ENCODE data around the gene MOV10L1. TPM values are rescaled to one million over a fixed set of nuclear protein-coding genes. Genes with fewer than 3 reads are reported as not detected.

MOV10L1 gene
- total and polyA plus RNA-seq, 11 donors = 0.06 to 0.63 (median 0.13) TPM; not detected in 6

- H3K9me3 ChIP-seq = no peaks in the 10 kb centered on the region
- intact Hi-C loops (cut with DNase I) = no loop called here
- H3K36me3 ChIP-seq = no peaks in the 10 kb centered on the region
- no peak for ATAC-seq
- H3K27me3 ChIP-seq = peaks cover 0 to 6% (median 0%) of the 10 kb centered on the region in 9 donors
- no peak for DNase-seq
- no peak for TF ChIP-seq CTCF (IDR thresholded peaks at IDR 0.05)
- no peak for TF ChIP-seq POLR2A (IDR thresholded peaks at IDR 0.05)
- H3K4me1 ChIP-seq = peaks cover 0 to 5% (median 0%) of the 10 kb centered on the region in 12 donors
- 52 to 64% (median 57%) methylated on average over 11 of the region's 11 CpGs for WGBS, 4 donors
- H3K27ac ChIP-seq = no peak overlapping the region
- H3K4me3 ChIP-seq = no peak overlapping the region
Observed at GRCh38 chr22:50102946-50103345, 13.1 kb downstream of the MOV10L1 start.

- WGBS, 4 donors = 76 to 84% (median 80%) methylated on average over 6 of the region's 6 CpGs
- H3K4me3 ChIP-seq = no peak overlapping the region
- TF ChIP-seq CTCF (IDR thresholded peaks at IDR 0.05) = no peak
- TF ChIP-seq POLR2A (IDR thresholded peaks at IDR 0.05) = no peak
- DNase-seq (no peak), ATAC-seq (no peak)
- no peaks in the 10 kb centered on the region for H3K36me3 ChIP-seq
- H3K27me3 ChIP-seq = peaks cover 0 to 6% (median 0%) of the 10 kb centered on the region in 9 donors
- H3K4me1 ChIP-seq = peaks cover 0 to 5% (median 0%) of the 10 kb centered on the region in 12 donors
- no peaks in the 10 kb centered on the region for H3K9me3 ChIP-seq
- no peak overlapping the region for H3K27ac ChIP-seq
- intact Hi-C loops (cut with DNase I) = no loop called here
Observed at GRCh38 chr22:50104141-50104544, 14.3 kb downstream of the MOV10L1 start.

GRCh38 chr22:50105208-50106100 lies 15.6 kb downstream of the MOV10L1 start:
- Histone ChIP-seq H3K27ac (no peak overlapping the region), H3K4me3 (no peak overlapping the region), H3K4me1 (peaks cover 0 to 5% (median 0%) of the 10 kb centered on the region in 12 donors), H3K27me3 (peaks cover 0 to 6% (median 0%) of the 10 kb centered on the region in 9 donors), H3K9me3 (no peaks in the 10 kb centered on the region), H3K36me3 (no peaks in the 10 kb centered on the region)
- ATAC-seq = no peak
- intact Hi-C loops (cut with DNase I) = no loop called here
- WGBS, 4 donors = 51 to 58% (median 55%) methylated on average over 9 of the region's 9 CpGs
- TF ChIP-seq POLR2A (IDR thresholded peaks at IDR 0.05) (no peak), CTCF (IDR thresholded peaks at IDR 0.05) (no peak)
- no peak for DNase-seq

GRCh38 chr22:50107529-50107928 lies 17.7 kb downstream of the MOV10L1 start:
- DNase-seq (no peak), ATAC-seq (no peak)
- Histone ChIP-seq H3K9me3 (no peaks in the 10 kb centered on the region), H3K36me3 (no peaks in the 10 kb centered on the region), H3K4me1 (peaks cover 0 to 15% (median 2%) of the 10 kb centered on the region in 12 donors), H3K4me3 (no peak overlapping the region), H3K27me3 (peaks cover 0 to 11% (median 0%) of the 10 kb centered on the region in 9 donors), H3K27ac (no peak overlapping the region)
- TF ChIP-seq POLR2A (IDR thresholded peaks at IDR 0.05) = no peak
- no peak for TF ChIP-seq CTCF (IDR thresholded peaks at IDR 0.05)
- intact Hi-C loops (cut with DNase I) = no loop called here
- 75 to 86% (median 76%) methylated on average over 7 to 9 of the region's 9 CpGs for WGBS, 4 donors

Data from heart left ventricle (tissue), 16 donors.